ENCODE data around the gene UBQLN2. TPM values are rescaled to one million over a fixed set of nuclear protein-coding genes. Genes with fewer than 3 reads are reported as not detected.

The UBQLN2 gene
- total RNA-seq, 1 experiment from 2014 or later, result 18.1 TPM

Other genes starting within 250 kb of the UBQLN2 start
- 67.2 and 68.0 TPM in 2 replicates for gene NBDY, start 165.6 kb downstream of the UBQLN2 start, total RNA-seq (2014; rRNA removed; shearing (Covaris generic))

Measured in NCI-H460 (cell line).